GM18868 (cell line): ENCODE measurements around the gene AADACL2.
"Not testable (repeated sequence)": the region's sequence is repeated elsewhere in the genome, so short reads cannot be mapped to it uniquely, and the experiment has no call there.

Experiments used
- ATAC-seq: cut with Tn5 transposase; IDR thresholded peaks from one replicate; pipeline ENCODE4 v1.9.1; 2021; ENCODE audit warnings: mild to moderate bottlenecking, moderate library complexity; ENCODE audit not compliant: unreplicated experiment

Gene AADACL2

GRCh38 chr3:151764699-151765098, 31.0 kb downstream of the AADACL2 start:
- ATAC-seq = not testable (repeated sequence)

- no peak for ATAC-seq
Measured at GRCh38 chr3:151765685-151766084, 32.0 kb downstream of the AADACL2 start.

DNA sequence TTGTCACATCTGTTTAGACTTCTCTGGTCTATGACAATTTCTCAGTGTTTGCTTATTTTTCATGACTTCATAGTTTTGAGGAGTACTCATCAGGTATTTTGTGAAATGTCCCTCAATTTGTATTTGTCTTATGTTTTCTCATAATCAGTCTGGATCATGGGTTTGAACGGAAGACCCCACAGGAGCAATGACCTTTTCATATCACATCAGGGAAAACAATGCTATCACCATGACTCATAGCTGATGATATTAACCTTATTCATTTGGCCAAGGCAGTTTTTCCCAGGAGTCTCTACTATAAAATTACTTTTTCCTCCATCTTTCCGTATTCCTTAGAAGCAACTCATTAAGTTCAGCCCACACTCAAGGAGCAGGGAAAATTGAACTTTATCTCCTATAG, 32.7 kb downstream of the AADACL2 start:
- ATAC-seq = no peak

- no peak for ATAC-seq
Measured at GRCh38 chr3:151768393-151768930, 34.7 kb downstream of the AADACL2 start.

DNA sequence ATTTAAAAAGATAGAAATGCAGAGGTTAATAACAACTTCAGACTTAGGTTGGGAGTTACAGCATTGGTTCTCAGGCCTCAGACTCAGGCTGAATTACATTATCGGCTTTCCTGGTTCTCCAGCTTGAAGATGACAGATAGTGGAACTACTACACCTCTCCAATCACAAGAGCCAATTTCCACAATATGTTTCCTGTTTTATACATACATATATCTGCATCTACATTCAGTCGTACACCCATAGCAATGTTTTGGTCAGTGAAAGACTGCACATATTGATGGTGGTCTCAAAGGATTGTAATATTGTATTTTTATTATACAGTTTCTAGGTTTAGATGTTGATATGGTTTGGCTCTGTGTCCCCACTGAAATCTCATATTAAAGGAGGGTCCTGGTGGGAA, 35.4 kb downstream of the AADACL2 start:
- no peak for ATAC-seq

DNA sequence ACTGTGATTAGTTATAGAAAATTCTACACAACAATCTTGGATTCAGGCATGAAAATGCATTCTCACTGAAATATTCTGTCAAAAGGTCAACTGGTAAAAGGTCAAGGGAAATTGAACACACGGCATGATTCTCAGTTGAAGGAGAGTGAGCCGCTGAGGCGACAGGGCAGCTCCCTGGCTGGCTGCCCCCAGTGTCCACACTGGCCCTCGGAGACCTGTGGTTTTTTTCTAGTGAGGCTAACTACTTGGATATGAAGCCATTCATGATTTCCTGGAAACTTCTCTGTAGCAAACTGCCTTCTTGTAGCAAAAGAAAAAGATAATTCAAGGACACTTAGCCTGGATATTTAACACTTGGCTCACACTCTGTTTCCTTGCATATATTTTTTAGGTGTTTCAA, 37.2 kb downstream of the AADACL2 start:
- no peak for ATAC-seq

GRCh38 chr3:151772825-151773480, 39.2 kb downstream of the AADACL2 start:
- no peak for ATAC-seq

DNA sequence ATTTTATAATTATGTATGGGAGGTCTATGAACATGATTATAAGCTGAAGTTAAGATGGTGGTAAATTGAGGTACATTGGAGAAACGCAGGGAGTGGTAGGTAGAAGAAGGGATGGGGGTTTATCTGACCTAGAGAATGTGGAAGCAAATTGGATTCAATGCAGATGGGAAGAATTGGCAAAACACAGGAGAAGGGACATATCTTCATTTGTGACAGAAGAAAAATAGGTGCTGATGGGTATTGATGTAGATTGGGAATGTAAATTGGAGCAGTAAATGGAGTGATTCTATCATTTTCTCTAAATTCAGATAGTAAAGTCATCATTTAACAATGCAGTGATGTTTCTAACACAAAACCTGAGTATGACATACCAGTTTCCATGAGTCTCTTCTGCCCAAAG, 40.5 kb downstream of the AADACL2 start:
- no peak for ATAC-seq

DNA sequence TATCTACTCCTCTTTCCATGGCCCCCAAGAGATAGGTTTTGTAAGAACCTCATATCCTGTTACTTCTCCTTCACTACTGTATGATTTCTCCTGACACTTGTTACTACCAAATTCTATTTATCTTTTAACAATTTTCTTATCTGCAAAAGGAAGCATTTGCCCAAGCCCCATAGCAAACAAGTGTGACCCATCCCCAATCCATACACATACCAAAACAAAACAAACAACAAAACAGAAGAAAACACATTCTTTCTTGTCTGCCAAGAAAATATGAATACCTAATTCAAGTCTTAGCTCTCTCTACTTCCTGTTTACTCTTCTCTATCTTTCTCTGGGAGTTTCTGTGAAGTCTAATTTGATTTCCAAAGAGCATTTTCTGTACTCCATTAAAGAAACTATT, 41.2 kb downstream of the AADACL2 start:
- no peak for ATAC-seq

DNA sequence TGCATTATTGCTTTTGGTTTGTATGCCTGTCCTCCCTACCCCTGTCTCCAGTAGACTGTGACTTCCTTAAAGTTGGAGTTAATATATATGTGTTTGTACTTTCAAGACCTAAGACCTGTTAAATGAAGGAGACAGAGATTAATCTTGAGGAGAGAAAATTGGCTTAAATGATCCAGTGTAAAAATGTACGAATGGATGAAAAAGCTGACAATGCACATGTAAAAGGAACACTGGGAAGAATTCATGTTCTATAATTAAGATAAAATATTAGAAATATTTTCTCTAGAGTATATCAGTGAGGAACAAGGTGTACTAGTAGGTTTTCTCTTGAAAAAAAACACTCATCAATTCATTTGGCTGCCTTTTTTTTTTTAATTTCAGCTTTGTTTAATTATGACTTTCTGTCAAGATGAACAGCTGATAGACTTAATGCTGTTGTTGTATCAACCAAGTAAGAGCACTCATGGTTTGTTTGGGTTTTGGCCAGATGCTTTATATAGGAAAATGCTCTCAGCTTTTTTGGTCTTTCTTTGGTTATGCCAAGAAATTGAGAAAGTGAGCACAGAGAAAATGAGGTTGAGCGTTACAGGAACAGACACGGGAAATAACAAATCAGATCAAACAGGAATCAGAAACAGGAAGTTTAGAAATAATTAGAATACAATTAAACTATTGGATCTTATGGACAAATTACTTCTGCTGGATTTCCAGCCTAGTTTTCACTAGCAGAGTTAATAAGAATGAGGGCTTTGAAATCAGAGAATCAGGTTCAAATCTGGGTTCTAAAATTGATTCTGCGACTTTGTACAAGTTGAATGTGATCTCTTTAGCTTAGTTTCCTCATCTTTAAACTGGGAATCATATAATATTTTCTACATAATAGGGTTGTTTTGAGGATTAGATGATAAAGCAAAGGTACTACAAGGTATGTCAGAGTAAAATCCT, 41.9 kb downstream of the AADACL2 start:
- ATAC-seq = no peak

GRCh38 chr3:151776259-151776740, 42.6 kb downstream of the AADACL2 start:
- ATAC-seq = no peak

GRCh38 chr3:151777880-151778279, 44.2 kb downstream of the AADACL2 start:
- ATAC-seq = no peak

DNA sequence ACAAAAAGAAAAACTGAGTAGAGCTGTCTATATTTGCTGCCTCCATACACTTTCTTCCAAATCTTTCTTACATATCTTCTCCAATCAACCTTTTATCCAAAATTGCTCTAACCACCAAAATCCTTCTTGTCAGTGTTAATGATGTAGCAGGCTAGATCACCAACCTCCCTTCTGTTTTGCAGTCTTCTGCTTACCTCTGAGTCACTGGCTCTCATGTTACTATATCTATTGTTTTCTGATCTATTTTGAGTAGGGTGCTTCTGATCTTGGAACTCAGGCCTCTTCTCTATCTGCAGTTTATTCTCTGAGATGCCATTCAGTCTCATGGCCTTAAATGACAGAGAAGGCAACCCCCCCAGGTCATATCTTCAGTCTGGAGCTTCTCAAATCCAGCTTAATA, 53.9 kb downstream of the AADACL2 start:
- ATAC-seq = no peak

- no peak for ATAC-seq
Measured at GRCh38 chr3:151788401-151788800, 54.7 kb downstream of the AADACL2 start.

DNA sequence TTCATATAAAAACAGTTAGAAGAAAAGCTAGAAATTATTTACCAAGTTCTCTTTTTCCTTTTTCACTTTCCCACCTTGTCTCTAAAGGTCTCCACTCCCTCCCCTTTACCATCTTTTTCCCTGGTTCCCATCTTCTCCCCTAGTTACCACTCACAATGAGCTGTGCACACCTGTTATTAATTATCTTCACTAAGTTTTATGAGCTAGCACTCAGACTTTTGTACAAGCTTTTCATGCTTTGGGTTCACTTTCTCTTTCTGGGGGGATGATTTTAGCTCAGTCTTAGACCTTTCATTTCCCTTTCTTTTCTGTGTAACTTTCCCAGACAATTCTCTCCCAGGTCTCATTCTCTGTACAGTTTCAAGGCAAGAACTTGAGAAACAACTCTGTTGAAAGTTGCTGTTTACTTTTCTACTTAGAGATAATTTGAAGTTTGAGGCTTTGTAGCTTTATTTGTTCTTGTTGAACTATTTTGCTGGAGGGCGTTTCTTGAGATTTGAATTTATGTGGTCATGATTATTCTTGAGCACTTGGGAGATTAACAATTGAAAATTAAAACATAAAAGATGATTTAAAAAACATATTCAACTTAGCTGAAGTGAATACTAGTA, 56.2 kb downstream of the AADACL2 start:
- no peak for ATAC-seq

DNA sequence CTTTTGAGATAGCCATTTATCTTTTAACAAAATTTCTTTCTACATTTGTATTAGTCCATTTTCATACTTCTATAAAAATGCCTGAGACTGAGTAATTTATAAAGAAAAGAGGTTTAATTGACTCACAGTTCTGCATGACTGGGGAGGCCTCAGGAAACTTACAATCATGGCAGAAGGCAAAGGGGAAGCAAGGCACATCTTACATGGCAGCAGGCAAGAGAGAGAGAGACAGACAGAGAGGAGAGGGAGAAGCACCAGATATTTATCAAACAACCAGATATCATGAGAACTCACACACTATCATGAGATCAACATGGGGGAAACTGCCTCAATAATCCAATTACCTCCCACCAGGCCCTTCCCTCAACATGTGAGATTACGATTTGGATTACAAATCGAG, 57.0 kb downstream of the AADACL2 start:
- not testable (repeated sequence) for ATAC-seq

- no peak for ATAC-seq
Measured at GRCh38 chr3:151792411-151792810, 58.7 kb downstream of the AADACL2 start.

GRCh38 chr3:151793636-151794035, 59.9 kb downstream of the AADACL2 start:
- ATAC-seq = no peak

DNA sequence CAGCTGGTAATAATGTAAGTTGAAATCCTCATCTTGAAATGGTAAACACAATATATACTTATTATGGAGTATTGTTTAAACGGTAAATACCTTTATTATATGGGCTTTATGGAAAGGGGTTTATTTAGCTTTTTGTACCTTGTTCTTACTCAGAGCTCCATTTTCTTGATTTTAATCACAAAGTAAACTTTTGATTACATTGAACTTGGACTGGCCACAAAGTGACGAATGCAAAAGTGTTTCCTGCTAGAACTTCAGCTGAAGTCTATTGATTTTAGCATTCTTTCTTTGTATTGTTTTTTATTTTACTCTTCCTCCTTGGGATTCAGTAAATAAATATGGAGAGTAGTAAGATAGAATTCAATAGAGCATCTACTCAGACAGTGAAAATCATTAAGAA, 60.4 kb downstream of the AADACL2 start:
- no peak for ATAC-seq

- no peak for ATAC-seq
Measured at GRCh38 chr3:151795276-151795675, 61.5 kb downstream of the AADACL2 start.

GRCh38 chr3:151796105-151796680, 62.5 kb downstream of the AADACL2 start:
- no peak for ATAC-seq
